GM10847 (cell line): ENCODE results near the gene SMARCD1.

Experiments
- POLR2A ChIP-seq: IDR thresholded peaks from 2 replicates; pipeline ENCODE4 v1.6.1; 2011; ENCODE audit not compliant: insufficient read length; ENCODE audit errors: extremely low read depth

SMARCD1 gene

DNA sequence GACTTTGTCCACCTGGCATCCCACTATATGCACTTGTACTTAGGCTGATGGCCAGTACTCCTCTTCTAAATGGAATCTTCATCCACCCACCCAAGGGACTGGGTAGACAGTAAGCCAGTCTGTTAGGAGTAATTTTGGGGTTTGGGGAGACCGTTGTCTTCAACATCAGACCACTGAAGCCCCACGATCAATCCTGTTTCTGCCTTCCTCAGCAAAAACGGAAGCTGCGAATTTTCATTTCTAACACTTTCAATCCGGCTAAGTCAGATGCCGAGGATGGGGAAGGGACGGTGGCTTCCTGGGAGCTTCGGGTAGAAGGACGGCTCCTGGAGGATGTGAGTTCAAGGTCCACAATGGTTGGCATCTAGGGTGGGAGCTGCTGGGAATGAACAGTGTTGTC is 2.0 kb downstream of the SMARCD1 start:
- TF ChIP-seq POLR2A = no peak

DNA sequence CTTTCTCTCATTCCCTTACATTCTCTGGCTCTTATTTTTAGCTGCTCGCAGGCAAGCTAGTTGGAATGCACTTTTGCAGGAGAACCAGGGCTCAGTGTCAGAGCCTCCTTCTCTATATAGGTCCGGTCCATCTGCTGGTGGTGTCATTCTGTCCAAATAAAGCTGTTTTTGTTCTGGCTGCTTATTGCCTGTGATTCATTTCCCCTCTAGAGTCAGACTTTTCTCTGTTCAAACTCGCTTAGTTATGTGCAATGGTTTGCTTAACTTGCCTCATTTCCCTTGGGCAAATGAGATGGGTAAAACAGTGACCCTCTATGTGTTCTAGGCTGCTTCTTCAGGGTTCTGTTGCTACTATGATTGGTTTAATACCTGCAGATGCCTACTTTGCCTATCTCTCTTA is 2.9 kb downstream of the SMARCD1 start:
- TF ChIP-seq POLR2A = no peak

DNA sequence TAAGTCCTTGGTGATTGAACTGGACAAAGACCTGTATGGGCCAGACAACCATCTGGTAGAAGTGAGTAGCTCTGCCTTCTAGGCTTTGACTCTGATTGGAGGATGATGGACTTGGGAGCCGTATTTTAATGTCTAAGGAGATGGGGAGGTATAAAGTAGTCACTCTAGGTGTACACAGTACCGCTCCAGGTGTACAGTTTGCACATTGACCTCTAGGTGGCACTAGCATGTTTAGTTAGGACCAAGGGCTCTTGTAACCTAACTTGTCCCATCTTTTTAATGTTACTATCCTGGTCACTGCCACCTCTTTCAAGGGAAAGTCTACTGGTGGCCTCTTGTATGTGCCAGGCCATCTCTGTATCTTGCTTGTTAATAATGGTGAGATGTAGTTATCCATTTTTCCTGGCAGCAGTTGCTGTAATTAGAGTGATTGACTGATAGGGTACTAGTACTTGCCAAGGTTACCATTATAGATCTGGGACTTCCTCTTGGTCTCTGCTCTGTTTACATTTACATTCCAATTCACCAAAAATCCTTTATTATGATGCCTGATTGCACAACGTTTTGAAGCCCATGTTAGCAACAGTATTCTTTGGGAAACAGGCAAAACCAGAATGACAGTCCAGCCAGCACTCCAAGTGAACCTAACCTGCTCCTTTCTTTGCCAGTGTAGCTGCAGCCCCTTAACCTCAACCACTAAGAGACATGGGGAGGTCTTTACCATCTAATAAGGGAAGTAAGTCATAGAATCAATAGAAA is 3.6 kb downstream of the SMARCD1 start:
- no peak for TF ChIP-seq POLR2A

DNA sequence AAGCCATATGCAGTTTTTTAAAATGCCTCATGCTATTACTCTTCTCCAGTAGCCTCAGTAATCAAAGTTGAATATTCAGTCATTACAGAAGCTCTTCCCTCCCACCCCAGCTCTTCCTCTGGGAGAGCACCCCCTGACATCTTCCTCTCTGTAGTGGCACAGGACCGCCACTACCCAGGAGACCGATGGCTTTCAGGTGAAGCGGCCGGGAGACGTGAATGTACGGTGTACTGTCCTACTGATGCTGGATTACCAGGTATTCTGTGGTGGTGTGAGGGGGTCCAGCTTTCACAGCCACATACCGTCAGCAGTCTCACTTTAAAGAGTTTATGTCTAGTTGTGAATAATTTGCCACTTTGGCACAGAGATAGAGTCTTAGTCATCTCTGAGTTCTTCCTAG is 4.6 kb downstream of the SMARCD1 start:
- TF ChIP-seq POLR2A = no peak

DNA sequence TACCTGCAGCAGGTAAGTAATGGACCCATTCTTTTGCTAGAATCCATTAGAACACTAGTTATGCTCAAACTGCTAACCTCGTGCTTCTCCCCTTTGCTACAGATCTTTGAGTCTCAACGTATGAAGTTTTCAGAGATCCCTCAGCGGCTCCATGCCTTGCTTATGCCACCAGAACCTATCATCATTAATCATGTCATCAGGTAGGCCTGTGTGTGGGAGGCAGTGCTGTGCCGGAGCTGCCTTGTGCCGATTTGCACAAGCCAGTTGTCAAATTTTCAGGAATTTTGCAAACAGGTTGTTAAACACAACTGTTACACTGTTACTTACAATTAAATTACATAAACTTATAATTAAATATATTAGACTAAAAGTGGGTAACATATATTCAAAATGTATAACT is 5.2 kb downstream of the SMARCD1 start:
- TF ChIP-seq POLR2A = no peak

DNA sequence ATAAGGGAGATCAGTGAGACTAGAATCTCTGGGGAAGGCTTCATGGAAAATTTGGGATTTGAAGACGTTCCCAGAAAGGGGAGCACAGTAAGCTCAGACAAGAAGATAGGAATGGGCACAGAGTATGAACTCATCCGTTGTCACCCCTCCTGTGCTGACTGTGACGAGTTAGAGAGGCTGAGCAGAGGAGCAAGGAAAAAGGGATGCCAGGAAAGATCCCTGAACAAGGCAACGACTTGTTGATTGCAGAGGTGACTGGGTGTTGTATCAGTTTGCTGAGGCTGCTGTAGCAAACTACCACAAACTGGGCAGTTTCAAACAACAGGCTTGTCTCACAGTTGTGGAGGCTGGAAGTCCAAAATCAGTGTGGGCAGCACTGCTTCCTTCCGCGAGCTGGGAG is 12.8 kb downstream of the SMARCD1 start:
- TF ChIP-seq POLR2A = no peak

DNA sequence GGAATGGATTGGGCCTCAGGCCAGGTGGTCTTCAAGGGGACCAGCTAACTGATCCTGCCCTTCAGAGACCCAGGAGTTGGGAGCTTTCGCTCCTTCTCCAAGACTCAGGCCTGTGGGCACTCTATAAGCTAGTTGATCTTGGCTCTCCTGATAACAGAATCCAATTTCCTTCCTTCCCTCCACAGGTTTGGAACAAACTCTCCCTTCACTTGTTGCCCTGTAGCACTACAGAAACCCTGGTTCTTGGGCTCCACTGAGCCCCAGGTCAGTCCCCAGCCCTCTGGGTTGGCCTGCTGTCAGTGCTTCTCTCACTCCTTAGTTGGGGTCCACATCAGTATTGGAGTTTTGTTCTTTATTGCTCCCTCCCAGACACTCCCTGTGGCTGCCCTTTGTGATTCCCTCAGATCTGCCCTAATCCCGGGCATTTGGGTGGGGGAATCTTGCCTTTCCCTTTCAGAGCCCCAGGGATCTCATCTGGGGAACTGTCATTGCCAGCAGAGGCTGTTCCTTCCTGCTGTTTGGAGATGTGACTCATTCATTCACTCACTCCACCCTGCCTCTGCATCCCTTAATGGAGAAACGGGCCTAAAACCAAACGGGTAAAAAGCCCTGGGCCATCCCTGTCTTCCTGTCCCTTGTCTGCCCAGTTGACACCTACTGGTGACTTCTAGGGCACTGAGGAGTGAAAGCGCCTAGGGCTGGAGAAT is 14.3 kb downstream of the SMARCD1 start:
- no peak for TF ChIP-seq POLR2A

DNA sequence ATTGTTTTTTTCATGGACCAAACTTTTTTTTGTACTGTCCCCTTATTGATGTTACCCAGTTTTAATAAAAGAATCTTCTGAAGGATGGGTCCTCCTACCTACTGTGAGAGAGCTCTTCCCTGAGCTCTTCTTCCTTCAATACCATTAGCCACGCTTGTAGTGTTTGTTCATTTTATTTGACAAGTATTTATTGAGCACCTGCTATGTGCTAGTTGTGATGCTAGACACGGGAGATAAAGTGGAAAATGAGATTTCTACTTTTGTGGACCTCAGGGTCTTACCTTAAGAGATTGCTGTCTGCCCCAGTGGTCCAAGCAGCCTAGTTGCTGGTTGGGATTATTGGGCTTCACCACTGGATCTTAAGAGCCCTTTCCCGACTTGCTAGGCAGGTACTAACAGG is 15.4 kb downstream of the SMARCD1 start:
- TF ChIP-seq POLR2A = no peak

DNA sequence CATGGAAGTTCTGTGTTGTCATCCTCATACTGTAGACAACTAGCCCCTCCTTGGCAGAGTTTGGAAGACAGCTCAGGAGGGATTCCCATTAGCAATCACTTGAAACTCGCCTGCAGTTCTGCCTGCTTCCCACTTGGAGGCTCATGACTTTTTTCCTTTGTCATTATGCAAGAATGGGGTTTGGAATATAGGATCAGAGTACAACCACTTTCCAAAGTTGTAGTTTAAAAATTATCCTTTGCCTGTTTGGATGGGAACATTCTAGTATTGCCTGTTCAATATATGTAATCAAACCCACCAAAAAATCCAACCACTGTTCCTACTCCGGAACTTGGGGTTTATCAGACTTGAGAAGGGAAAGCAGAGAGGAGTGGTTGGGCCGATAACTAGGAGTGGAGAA is 16.5 kb downstream of the SMARCD1 start:
- no peak for TF ChIP-seq POLR2A

DNA sequence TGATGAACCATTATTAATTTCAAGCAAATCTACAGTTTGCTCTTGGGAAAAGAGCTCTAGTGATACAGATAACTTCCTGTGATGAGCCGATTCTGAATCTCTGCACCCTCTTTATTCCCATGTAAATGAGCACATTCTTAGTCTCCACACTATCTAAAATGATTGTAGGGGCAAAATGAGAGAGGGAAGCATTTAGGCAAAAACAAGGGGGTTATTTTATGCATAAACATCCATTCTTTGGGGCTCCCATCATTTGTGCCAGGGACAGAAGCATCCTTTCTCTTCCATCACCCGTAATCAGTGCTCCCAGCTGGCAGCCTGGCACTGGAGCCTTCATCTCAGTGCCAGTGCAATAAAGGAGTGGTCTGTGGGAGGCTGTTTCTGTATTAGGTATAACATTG is 17.0 kb downstream of the SMARCD1 start:
- no peak for TF ChIP-seq POLR2A

DNA sequence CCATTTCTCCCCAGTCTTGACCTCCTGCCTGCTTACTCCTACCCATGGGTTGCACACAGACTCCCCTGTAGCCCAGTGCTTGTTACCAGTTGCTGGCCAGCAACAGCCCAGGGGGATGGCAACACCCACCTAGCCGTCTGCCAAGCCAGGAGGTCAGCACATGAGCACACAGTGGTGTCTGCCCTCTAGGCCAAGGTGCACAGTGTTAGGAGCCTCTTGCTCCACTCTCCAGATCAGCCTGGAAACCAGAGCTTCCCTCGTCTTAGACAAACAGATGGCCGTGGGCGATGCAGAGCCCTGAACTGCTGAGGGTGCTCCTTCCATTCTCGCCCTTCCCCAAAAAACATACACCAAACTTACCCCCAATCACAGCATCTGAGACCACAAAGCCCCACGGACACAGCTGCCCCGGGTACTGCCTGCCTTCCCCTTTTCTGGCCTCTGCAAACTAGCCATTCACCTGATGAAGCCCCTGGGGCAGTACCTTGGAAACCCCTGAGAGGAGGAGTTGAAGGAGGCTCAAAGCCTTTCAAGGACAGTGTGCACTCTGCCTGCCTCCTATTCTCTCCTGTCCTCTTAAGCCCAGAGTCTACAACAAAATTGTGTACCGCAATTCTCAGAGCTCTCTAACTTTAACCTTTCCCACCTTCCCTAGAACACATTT is 17.6 kb downstream of the SMARCD1 start:
- TF ChIP-seq POLR2A = no peak

DNA sequence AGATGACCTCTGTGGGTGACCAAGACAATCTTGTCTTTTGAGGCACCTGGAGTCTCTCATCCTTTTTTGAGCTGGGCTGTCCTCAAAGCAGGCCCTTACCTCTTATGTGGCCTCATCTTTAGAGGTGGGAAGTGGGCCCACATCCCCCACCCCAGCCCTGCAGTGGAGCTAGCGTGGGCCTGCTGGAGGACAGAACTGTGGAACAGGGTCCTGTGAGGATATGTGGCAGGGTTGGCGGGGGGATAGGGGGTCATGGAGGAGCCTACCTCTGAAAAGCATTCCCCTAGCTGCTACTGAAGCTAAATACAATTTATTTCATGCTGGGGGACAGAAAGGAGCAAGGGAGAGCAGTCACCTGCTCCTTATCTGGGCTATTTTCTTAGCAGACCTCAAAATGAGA is 18.2 kb downstream of the SMARCD1 start:
- TF ChIP-seq POLR2A = no peak

DNA sequence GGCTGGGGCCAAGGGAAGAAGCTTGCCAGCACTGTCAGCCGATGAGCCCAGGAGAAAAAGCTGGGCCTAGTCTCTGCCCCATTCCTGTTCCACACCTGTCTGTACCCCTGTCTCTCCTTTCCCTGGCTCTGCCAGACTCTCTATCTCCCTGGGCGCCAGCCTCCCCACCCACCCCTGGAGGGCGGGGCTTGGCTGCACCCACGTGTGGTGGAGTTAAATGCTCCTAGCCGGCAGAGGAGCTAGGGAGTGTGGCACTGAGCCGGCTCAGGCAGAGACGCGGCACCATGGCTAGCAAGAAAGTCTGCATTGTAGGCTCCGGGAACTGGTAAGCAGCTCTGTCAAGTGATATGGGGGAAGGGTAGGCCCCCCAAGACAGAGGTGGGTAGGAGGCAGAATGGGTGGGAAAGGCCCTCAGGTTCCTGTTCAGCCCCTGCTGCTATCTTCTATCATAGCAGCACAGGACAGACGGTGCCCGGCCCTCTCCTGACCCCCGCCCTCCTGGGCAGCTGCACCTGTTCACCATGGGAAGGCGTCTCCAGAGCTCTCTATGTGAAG is 18.7 kb downstream of the SMARCD1 start, which contains the start of gene GPD1:
Gene GPD1, plus strand, starts transcription at position 242 of the 555 bp plus-strand sequence. Its CDS starts 43 bp downstream, at position 285.
- no peak for TF ChIP-seq POLR2A

DNA sequence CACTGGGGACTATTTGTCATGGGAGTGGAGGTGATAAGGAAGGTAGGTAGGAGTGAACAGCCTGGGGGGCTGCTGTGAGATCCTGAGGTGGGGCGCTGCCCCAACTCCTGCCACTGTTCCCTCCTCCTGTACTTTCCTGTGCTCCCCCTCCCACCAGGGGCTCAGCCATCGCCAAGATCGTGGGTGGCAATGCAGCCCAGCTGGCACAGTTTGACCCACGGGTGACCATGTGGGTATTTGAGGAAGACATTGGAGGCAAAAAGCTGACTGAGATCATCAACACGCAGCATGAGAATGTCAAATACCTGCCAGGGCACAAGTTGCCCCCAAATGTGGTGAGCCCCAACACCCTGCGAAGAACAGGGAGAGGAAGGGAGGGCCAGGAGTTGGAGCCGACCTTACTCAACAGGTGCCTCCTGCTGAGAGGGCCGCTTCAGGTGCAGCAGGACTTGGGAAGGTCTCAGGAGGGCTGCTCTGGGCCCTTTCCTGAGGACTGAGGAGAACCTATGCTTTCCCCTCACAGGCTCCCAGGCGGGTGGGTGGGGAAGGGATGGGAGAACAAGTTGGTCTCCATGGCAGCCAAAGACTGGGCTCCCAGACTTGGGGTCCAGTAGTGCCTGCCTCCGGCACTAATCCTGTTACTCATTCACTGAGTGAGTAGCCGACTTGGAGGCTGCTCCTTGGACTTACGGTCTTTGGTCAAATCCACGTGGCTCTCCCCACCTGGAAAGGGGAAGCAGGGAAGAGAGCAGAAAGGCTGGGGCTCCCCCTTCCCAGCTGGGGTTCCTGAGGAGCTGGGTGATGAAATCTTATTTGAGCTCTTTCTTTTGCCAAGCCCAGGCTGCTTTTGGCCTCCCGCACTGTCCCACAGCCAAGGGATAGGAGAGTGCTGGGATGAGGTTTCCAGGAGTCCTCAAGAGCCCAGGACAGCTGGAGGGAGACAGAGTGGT is 19.6 kb downstream of the SMARCD1 start:
- TF ChIP-seq POLR2A = no peak
